ENCODE data around the gene PTPRT. TPM values are rescaled to one million over a fixed set of nuclear protein-coding genes. Genes with fewer than 3 reads are reported as not detected.

PTPRT gene
- total and polyA plus RNA-seq, 2 of the 4 experiments (the other 2 are of a cell fraction), result not detected

GRCh38 chr20:42046371-42047085 lies 1143.2 kb downstream of the PTPRT start:
- no peak overlapping the region for H3K23ac ChIP-seq (ENCODE audit: low read depth, low read length)
- BruUV-seq (replicated peaks), result no TSS peak
- H3K9ac ChIP-seq (ENCODE audit: low read depth, low read length), result no peak overlapping the region
- no peak overlapping the region for H3K27ac ChIP-seq (ENCODE audit: insufficient read depth, low read length)
- no peak overlapping the region for H2AK9ac ChIP-seq (replicated peaks; ENCODE audit: low read depth, low read length, poor library complexity)
- no peak overlapping the region for H3K4me2 ChIP-seq (ENCODE audit: low read depth, low read length)
- ATAC-seq (ENCODE audit: low read depth) (no peak), DNase-seq (no peak)
- H2AFZ ChIP-seq (replicated peaks; ENCODE audit: low read length, poor library complexity), result no peak overlapping the region
- H4K20me1 ChIP-seq (ENCODE audit: insufficient read depth, low read length), result no peaks in the 10 kb centered on the region
- H2BK15ac ChIP-seq (ENCODE audit: low read depth, low read length), result no peak overlapping the region
- no peak overlapping the region for H2AK5ac ChIP-seq (ENCODE audit: low read depth, low read length)
- H3K4me3 ChIP-seq (ENCODE audit: insufficient read depth, low read depth, low read length), result no peak overlapping the region
- no peaks in the 10 kb centered on the region for H3K79me1 ChIP-seq (ENCODE audit: low read depth in 1 of 2, low read length in 2 of 2)
- H2BK20ac ChIP-seq (ENCODE audit: low read depth, low read length), result no peak overlapping the region
- ChIA-PET CTCF (no interaction called here), POLR2A (ENCODE audit: unreplicated experiment) (no interaction called here)
- TF ChIP-seq BHLHE40 (IDR thresholded peaks at IDR 0.05; ENCODE audit: low read depth, low read length), result no peak
- TF ChIP-seq MXI1 (IDR thresholded peaks at IDR 0.05; ENCODE audit: borderline replicate concordance, low read depth, low read length), result no peak
- TF ChIP-seq FOS (IDR thresholded peaks at IDR 0.05; ENCODE audit: low read depth, low read length), result no peak
- no peak for TF ChIP-seq USF2 (IDR thresholded peaks at IDR 0.05; ENCODE audit: low read depth, low read length)
- no peak for TF ChIP-seq MAZ (IDR thresholded peaks at IDR 0.05; ENCODE audit: borderline replicate concordance, low read depth, low read length)
- TF ChIP-seq SMC3 (IDR thresholded peaks at IDR 0.05; ENCODE audit: low read depth, low read length), result no peak
- TF ChIP-seq POLR2A (IDR thresholded peaks at IDR 0.05; ENCODE audit: low read depth, low read length), result no peak
- no peak for TF ChIP-seq NFE2L2 (IDR thresholded peaks at IDR 0.05; ENCODE audit: low read depth, low read length)
- no peak for TF ChIP-seq RCOR1 (IDR thresholded peaks at IDR 0.05; ENCODE audit: insufficient replicate concordance, low read length)
- TF ChIP-seq MAFK (IDR thresholded peaks at IDR 0.05; ENCODE audit: low read depth, low read length), result no peak
- TF ChIP-seq RAD21 (IDR thresholded peaks at IDR 0.05; ENCODE audit: low read length), result no peak
- TF ChIP-seq CHD1 (IDR thresholded peaks at IDR 0.05; ENCODE audit: low read depth, low read length), result no peak
- TF ChIP-seq RFX5 (IDR thresholded peaks at IDR 0.05; ENCODE audit: low read depth, low read length), result no peak
- TF ChIP-seq CEBPB (IDR thresholded peaks at IDR 0.05; ENCODE audit: low read depth, low read length), result no peak
- TF ChIP-seq CTCF (conservative IDR thresholded peaks at IDR 0.05; ENCODE audit: low read depth, low read length), result no peak
- TF ChIP-seq ELK1 (IDR thresholded peaks at IDR 0.05; ENCODE audit: borderline replicate concordance, low read depth, low read length), result no peak
- no peaks in the 10 kb centered on the region for H3K9me1 ChIP-seq (ENCODE audit: insufficient read depth, low read length)
- no peak overlapping the region for H3K4ac ChIP-seq (ENCODE audit: low read depth, low read length)
- 0% methylated on average over 1 of the region's 7 CpGs; no CpG with 5 or more reads in 1 of the 2 experiments for WGBS, 2 experiments (ENCODE audit: extremely low coverage in 2 of 2, insufficient read length in 1 of 2)
- no peak overlapping the region for H3K56ac ChIP-seq (ENCODE audit: extremely low read depth, insufficient read depth, low read length)
- no peaks in the 10 kb centered on the region for H3K36me3 ChIP-seq (ENCODE audit: control insufficient read depth, insufficient read depth, low read length)
- no peak overlapping the region for H4K5ac ChIP-seq (ENCODE audit: low read depth, low read length)
- no peak overlapping the region for H2BK120ac ChIP-seq (ENCODE audit: low read depth, low read length)
- intact Hi-C loops (cut with micrococcal nuclease), result no loop called here
- no peak overlapping the region for H4K8ac ChIP-seq (ENCODE audit: low read depth in 2 of 2, low read length in 2 of 2)
- no peak overlapping the region for H4K91ac ChIP-seq (ENCODE audit: insufficient read depth, low read depth, low read length)
- H3K14ac ChIP-seq (replicated peaks; ENCODE audit: low read depth, low read length), result no peak overlapping the region
- H2BK5ac ChIP-seq (ENCODE audit: low read depth, low read length, poor library complexity, severe bottlenecking), result no peak overlapping the region
- in situ Hi-C loops (cut with MboI; ENCODE audit: low sequenced_read_pairs), result no loop called here
- no peaks in the 10 kb centered on the region for H3K4me1 ChIP-seq (ENCODE audit: control insufficient read depth, insufficient read depth, low read length)
- H3K9me3 ChIP-seq (ENCODE audit: control insufficient read depth, insufficient read depth, low read length), result peaks cover 26% of the 10 kb centered on the region
- dilution Hi-C loops (cut with HindIII; ENCODE audit: low sequenced_read_pairs, unreplicated experiment), result no loop called here
- H3K18ac ChIP-seq (ENCODE audit: low read depth, low read length), result no peak overlapping the region
- H3K27me3 ChIP-seq (ENCODE audit: control insufficient read depth, insufficient read depth, low read length), result no peaks in the 10 kb centered on the region

Data from IMR-90 (cell line).